IPS-20b (cell line): ENCODE data around the gene GM2A.
"Not testable (repeated sequence)": the region's sequence is repeated elsewhere in the genome, so short reads cannot be mapped to it uniquely, and the experiment has no call there.

Experiments used
- H3K27ac ChIP-seq: one replicate; pipeline ENCODE4 v1.5.1; 2013; ENCODE audit warnings: low read length
- H3K27me3 ChIP-seq: 2 replicates; pipeline ENCODE4 v1.6.1; 2013; ENCODE audit warnings: mild to moderate bottlenecking, low read length, inconsistent platforms; ENCODE audit not compliant: insufficient read depth
- H3K36me3 ChIP-seq: 2 replicates; pipeline ENCODE4 v1.6.1; 2013; ENCODE audit warnings: low read depth, mild to moderate bottlenecking, inconsistent platforms, low read length, moderate library complexity; ENCODE audit not compliant: insufficient read depth
- H3K4me1 ChIP-seq: 2 replicates; pipeline ENCODE4 v1.6.1; 2013; ENCODE audit warnings: mild to moderate bottlenecking, control low read depth, inconsistent platforms, low read length, moderate library complexity; ENCODE audit not compliant: insufficient read depth
- H3K4me3 ChIP-seq: 2 replicates; pipeline ENCODE4 v1.5.1; 2013; ENCODE audit warnings: mild to moderate bottlenecking, low read length, inconsistent platforms
- H3K9ac ChIP-seq: 2 replicates; pipeline ENCODE4 v1.6.1; 2013; ENCODE audit warnings: low read depth, mild to moderate bottlenecking, inconsistent platforms, low read length, moderate library complexity
- H3K9me3 ChIP-seq: 2 replicates; pipeline ENCODE4 v1.6.1; 2013; ENCODE audit warnings: mild to moderate bottlenecking, low read depth, low read length, inconsistent platforms; ENCODE audit not compliant: insufficient read depth

The GM2A gene

DNA sequence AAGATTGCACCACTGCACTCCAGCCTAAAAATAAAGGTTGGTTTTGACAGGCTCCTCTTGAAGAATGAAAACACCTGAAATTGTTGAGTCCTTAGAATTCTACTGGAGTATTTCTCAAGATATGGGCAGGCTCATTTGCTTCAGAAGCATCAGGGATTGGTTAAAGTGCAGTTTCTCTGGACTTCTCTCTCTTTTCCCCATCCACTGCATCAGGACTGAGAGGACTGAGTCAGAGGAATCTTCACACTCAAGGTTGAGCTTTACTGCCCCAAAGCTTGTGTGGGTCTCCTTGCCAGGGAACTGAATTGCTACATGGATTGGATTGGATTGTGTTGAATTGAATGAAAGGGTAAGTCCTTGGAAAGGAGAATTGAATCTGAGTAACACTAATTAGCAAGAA, 21.6 kb upstream of the GM2A start:
- H3K4me3 ChIP-seq: no peak overlapping the region
- no peaks in the 10 kb centered on the region for H3K4me1 ChIP-seq
- H3K36me3 ChIP-seq: no peaks in the 10 kb centered on the region
- no peak overlapping the region for H3K9ac ChIP-seq
- no peak overlapping the region for H3K27ac ChIP-seq
- no peaks in the 10 kb centered on the region for H3K27me3 ChIP-seq
- H3K9me3 ChIP-seq: no peaks in the 10 kb centered on the region

DNA sequence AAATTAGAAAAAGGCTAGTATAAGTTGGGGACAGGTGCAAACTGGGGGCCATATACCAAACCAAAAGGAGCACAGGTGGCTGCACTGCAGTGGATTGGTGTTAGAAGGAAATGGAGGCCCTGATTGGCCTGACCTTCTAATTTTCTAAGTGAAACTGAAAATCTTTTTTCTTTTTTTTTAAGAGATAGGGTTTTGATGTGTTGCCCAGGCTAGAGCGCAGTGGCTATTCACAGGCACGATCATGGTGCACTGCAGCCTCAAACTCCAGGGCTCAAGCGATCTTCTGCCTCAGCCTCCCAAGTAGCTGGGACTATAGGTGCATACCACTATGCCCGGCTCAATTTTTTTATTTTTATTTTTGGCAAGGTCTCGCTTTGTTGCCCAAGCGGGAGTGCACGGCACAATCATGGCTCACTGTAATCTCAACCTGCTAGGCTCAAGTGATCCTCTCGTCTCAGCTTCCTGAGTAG, 19.3 kb upstream of the GM2A start:
- no peak overlapping the region for H3K27ac ChIP-seq
- no peak overlapping the region for H3K9ac ChIP-seq

DNA sequence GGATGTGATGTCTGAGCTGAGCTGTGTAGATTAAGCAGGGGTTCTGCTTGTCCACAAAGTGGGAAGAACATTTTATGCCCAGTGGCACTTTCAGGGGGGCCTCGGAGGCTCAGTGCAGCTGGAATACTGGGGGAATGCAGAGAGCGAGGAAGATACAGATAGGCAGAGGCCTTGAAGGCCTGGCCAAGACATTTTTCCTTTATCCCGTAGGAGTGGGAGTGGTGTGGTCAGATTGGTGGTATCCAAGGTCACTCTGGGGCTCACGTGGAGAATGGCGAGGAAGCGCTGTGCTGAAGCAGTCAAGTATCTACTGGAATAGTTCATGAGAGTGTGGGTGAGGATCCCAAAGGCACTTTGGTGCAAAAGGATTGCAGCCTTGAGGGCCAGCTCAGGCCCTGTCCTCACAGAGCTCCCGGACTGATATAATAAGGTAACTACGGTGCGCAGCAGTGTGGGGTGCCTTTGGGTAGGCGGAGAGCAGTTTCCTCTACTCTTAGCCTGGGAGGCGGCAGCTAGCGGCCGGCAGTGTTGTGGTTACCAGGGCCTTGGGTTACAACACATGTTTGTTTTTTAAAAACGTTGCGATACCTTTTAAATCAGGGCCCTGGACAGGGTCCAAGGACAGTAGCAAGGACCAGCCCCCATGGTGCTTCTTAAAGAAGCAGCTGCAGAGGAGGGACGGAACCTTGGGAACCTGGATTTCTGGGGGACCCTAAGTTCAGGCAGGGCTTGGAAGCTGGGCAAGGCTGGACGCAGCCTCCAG, 18.3 kb upstream of the GM2A start:
- Histone ChIP-seq H3K27me3 (no peaks in the 10 kb centered on the region), H3K9ac (no peak overlapping the region), H3K36me3 (no peaks in the 10 kb centered on the region), H3K27ac (no peak overlapping the region), H3K9me3 (no peaks in the 10 kb centered on the region), H3K4me3 (no peak overlapping the region), H3K4me1 (peaks cover 5% of the 10 kb centered on the region; the same call in 1 of the 2 replicates)

More for the DNA sequence above, 19.3 kb upstream of the GM2A start:
- Histone ChIP-seq H3K36me3 (no peaks in the 10 kb centered on the region), H3K4me1 (peaks cover 2% of the 10 kb centered on the region; the same call in 1 of the 2 replicates), H3K27me3 (no peaks in the 10 kb centered on the region), H3K4me3 (no peak overlapping the region), H3K9me3 (no peaks in the 10 kb centered on the region)

DNA sequence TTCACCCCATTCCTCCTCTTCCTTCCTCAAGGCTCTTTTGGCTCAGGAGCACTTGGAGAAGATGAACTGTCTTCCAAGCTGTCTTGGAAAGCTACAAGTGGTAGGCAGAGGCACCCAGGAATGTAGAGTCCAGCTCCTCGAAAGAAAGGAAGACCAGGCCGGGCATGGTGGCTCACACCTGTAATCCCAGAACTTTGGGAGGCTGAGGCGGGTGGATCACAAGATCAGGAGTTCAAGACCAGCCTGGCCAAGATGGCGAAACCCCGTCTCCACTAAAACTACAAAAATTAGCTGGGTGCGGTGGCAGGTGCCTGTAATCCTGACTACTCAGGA, 17.8 kb upstream of the GM2A start:
- not testable (repeated sequence) for H3K9ac ChIP-seq, H3K36me3 ChIP-seq, H3K4me3 ChIP-seq, H3K4me1 ChIP-seq, H3K27ac ChIP-seq, H3K9me3 ChIP-seq, H3K27me3 ChIP-seq

DNA sequence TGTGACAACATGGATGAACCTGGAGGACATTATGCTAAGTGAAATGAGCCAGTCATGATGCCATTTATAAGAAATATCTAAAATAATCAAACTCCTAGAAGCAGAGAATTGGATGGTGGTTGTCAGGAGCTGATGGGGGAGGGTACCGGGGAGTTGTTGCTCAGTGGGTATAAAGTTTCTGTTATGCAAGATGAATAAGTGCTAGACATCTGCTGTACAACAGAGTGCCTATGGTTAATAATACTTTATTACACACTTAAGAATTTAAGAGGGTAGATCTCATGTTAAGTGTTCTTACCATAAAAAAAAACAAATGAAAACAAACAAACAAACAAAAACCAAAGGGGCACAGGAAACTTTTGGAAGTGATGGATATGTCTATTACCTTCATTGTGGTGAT, 16.1 kb upstream of the GM2A start:
- Histone ChIP-seq H3K27me3 (no peaks in the 10 kb centered on the region), H3K4me3 (no peak overlapping the region), H3K27ac (no peak overlapping the region), H3K9me3 (no peaks in the 10 kb centered on the region), H3K36me3 (no peaks in the 10 kb centered on the region), H3K9ac (no peak overlapping the region), H3K4me1 (peaks cover 13% of the 10 kb centered on the region)

DNA sequence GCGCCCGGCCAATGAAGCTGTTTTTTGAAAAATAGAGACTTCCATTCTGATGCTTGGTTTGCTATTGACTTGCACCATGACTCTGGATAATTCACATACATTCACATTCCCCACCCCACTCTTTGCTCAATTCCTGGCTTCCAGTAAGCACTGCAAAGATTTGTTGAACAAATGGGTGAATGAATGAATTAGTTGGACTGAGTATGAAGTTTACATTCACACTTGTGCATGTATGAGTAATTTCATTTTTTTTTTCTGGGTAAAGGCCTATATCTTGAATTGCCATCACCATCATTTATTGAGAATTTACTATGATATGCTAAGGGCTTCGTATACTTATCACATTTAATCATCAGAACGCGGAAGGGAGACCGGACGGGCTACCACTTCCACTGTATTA, 15.3 kb upstream of the GM2A start:
- Histone ChIP-seq H3K4me1 (peaks cover 13% of the 10 kb centered on the region), H3K36me3 (no peaks in the 10 kb centered on the region), H3K27ac (no peak overlapping the region), H3K9me3 (no peaks in the 10 kb centered on the region), H3K9ac (no peak overlapping the region; the same call in 1 of the 2 replicates), H3K4me3 (no peak overlapping the region), H3K27me3 (no peaks in the 10 kb centered on the region)

DNA sequence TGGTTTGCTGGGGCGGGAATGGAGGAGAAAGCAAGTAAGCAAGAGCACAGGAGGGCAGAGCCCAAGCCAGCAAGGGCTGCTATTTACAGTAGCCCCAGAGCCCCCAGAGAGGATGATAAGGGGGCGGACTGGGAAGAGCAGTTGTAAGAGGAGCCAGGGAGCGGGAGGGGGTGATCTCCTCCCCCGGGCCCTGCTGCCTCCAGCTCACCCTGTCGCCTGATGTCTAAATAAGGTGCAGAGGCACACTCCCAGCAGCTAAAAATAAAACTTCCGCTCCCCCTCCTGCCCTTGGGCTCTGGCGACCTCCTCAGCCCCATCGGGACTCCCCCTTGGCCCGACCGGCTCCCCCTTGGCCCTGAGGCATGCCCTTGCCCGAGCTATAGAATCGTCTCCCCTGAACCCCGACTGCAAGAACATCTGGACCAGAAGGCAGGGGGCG, 14.7 kb upstream of the GM2A start:
- Histone ChIP-seq H3K9ac (no peak overlapping the region; the same call in 1 of the 2 replicates), H3K4me3 (no peak overlapping the region), H3K27ac (no peak overlapping the region), H3K27me3 (no peaks in the 10 kb centered on the region), H3K9me3 (no peaks in the 10 kb centered on the region), H3K36me3 (no peaks in the 10 kb centered on the region), H3K4me1 (peaks cover 13% of the 10 kb centered on the region)

DNA sequence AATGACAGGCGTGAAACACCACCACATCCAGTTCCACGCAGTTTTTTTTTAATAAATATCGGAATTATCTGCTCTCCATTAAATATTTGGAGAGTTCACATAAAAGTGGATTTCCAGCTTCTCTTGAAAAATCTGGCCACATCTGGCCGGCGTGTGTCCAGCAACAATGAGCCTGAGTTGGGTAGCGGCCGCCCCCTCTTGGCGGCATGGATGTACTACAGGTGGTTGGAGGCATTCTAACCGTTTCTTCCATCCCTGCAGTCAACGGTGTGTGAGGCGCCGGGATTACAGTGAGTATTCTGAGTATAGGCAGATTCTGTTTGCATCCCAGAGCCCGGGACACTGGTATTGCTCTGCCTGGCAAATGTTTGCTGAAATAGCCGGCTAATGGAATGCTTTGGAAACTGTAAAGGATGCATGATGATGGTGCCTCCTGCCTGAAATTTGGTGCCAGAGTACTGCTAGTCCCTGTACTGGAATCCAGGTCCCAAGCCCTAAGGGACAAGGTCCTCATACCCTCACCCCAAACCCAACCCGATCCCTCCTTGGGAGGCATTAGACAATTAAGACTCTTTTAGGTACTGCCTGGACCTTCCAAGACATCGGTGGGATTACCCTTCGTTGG, 13.6 kb upstream of the GM2A start:
- Histone ChIP-seq H3K27me3 (no peaks in the 10 kb centered on the region), H3K4me1 (peaks cover 13% of the 10 kb centered on the region), H3K36me3 (no peaks in the 10 kb centered on the region), H3K9me3 (no peaks in the 10 kb centered on the region), H3K27ac (no peak overlapping the region), H3K9ac (no peak overlapping the region), H3K4me3 (no peak overlapping the region)

DNA sequence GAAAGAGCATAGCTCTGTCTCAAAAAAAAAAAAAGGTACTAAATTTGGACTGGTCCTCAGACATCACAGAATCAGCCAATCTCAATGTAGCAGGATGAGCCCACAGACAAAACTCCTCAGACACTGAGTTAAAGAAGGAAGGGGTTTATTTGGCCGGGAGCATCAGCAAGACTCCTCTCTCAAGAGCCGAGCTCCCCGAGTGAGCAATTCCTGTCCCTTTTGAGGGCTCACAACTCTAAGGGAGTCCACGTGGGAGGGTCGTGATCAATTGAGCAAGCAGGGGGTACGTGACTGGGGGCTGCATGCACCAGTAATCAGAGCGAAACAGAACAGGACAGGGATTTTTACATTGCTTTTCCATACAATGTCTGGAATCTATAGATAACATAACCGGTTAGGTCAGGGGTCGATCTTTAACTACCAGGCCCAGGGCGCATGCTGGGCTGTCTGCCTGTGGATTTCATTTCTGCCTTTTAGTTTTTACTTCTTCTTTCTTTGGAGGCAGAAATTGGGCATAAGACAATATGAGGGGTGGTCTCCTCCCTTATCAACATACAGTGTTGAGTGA, 12.6 kb upstream of the GM2A start:
- H3K9ac ChIP-seq, H3K4me3 ChIP-seq, H3K36me3 ChIP-seq, H3K27ac ChIP-seq, H3K9me3 ChIP-seq, H3K27me3 ChIP-seq: not testable (repeated sequence)
- H3K4me1 ChIP-seq: peaks cover 13% of the 10 kb centered on the region

DNA sequence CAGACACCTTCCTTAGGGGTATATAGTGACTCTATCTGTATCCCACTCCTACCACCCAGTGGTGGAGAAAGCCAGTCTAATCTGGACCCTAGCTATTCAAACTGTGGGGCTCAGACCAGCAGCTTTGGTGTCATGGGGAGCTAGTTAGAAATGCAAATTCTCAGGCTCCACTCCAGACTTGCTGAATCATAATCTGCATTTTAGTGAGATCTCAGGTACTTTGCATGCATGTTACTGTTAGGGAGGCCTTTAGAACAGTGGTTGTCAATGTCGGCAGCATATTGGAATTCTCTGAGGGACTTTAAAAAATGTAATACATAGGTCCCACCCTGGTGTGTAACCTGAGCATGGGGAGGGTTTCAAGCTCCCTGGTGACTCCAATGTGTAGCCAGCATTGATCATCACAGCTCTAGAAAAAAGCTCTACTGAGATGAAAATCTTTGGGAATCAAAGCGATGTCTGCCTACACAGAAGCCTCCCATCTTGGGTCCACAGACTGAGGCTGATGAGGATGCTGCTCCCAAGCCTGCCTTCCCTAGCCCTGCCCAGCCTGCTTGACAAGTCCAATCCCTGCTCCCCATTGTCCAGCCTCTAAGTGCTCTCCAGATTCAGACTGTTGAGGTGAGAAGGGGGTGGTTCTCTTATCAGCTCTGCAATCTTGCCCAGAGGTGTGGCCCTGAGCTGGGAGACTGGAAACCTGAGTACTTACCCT, 11.9 kb upstream of the GM2A start:
- peaks cover 13% of the 10 kb centered on the region for H3K4me1 ChIP-seq
- H3K27ac ChIP-seq: no peak overlapping the region
- no peaks in the 10 kb centered on the region for H3K36me3 ChIP-seq
- H3K9ac ChIP-seq: no peak overlapping the region
- H3K9me3 ChIP-seq: no peaks in the 10 kb centered on the region
- no peaks in the 10 kb centered on the region for H3K27me3 ChIP-seq
- no peak overlapping the region for H3K4me3 ChIP-seq

DNA sequence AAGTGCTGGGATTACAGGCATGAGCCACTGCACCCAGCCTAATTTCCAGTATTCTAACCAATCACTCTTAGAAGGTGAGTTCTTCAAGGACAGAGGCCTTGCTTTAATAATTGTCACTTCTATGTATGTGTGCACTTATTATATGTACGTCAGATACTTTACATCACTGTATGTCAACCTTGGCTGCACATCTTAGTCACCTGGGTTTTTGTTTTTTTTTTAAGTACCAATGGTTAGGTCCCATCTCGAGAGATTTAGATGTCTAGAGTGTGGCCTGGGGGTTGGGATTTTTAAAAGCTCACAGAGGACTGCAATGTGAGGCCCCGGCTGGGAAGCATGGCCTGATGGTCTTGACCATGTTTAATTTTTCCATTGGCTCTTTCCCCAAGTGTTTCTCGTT, 9.9 kb upstream of the GM2A start:
- no peak overlapping the region for H3K4me3 ChIP-seq
- no peaks in the 10 kb centered on the region for H3K27me3 ChIP-seq
- H3K27ac ChIP-seq: no peak overlapping the region
- no peaks in the 10 kb centered on the region for H3K9me3 ChIP-seq
- H3K4me1 ChIP-seq: peaks cover 11% of the 10 kb centered on the region
- no peak overlapping the region for H3K9ac ChIP-seq
- H3K36me3 ChIP-seq: no peaks in the 10 kb centered on the region
